Endothelial cell of umbilical vein (primary cell): ENCODE results near the gene TSPAN8. TPM values are rescaled to one million over a fixed set of nuclear protein-coding genes. Genes with fewer than 3 reads are reported as not detected.

ENCODE experiments used
- BruUV-seq: library from RNA; stranded (reverse); fragments of 400-500 nt; replicated peaks from 2 replicates; lab custom pipeline; 2021; lab: Mats Ljungman, UMichigan
- CTCF ChIA-PET: fragments of 300-600, 350-600 bp; sonication (Branson Sonifier 250); formaldehyde crosslinking; loops from one replicate; lab custom pipeline; 2021; ENCODE audit warnings: antibody characterized with exemption, inconsistent platforms; lab: Charles Lee
- POLR2A ChIA-PET: fragments of 300-600, 350-600 bp; sonication (Branson Sonifier 250); formaldehyde crosslinking; loops from one replicate; lab custom pipeline; 2021; ENCODE audit warnings: antibody characterized with exemption, inconsistent platforms; lab: Charles Lee
- DNase-seq: peaks from one replicate; pipeline ENCODE4 v3.0.0-alpha.2; 2011; ENCODE audit warnings: low read depth, low spot score
- FAIRE-seq: peaks from 2 replicates; lab custom pipeline; 2011; peaks lifted over from hg19 to GRCh38; lab: Jason Lieb, UNC
- H2AFZ ChIP-seq: 2 replicates; pipeline ENCODE4 v1.6.0; 2012; ENCODE audit warnings: low read depth, low read length, control low read depth, inconsistent platforms
- H3K27ac ChIP-seq: 2 replicates; pipeline ENCODE4 v1.5.1; 2011; ENCODE audit warnings: low read depth, mild to moderate bottlenecking, control low read depth, low read length, moderate library complexity; ENCODE audit not compliant: insufficient read depth
- H3K27me3 ChIP-seq, 2 experiments: 2 replicates each; pipeline versions ENCODE4 v1.6.0 to v1.6.1; 2011; ENCODE audit warnings: low read length in 2 of 2, mixed read lengths in 1 of 2; ENCODE audit not compliant: control insufficient read depth in 2 of 2, insufficient read depth in 2 of 2
- H3K36me3 ChIP-seq, 2 experiments: 2 replicates in 1 of 2; 3 replicates in 1 of 2; pipeline ENCODE4 v1.5.1; 2011; ENCODE audit warnings: low read length in 2 of 2, mild to moderate bottlenecking in 1 of 2, moderate library complexity in 1 of 2; ENCODE audit not compliant: control insufficient read depth in 2 of 2, insufficient read depth in 2 of 2; ENCODE audit errors: extremely low read depth in 1 of 2
- H3K4me1 ChIP-seq: 3 replicates; pipeline ENCODE4 v1.5.1; 2011; ENCODE audit warnings: mild to moderate bottlenecking, low read length; ENCODE audit not compliant: control insufficient read depth, insufficient read depth; ENCODE audit errors: extremely low read depth
- H3K4me2 ChIP-seq: 2 replicates; pipeline ENCODE4 v1.6.1; 2011; ENCODE audit warnings: low read length, control low read depth, mixed read lengths; ENCODE audit not compliant: insufficient read depth
- H3K4me3 ChIP-seq, 3 experiments: fragments of 200-600 bp in 1 of 3; sonication (generic), shearing (Covaris generic) in 1 of 3; replicated peaks in 1 of 3; 2 replicates each; pipeline ENCODE4 v1.5.1; 2011 to 2016; ENCODE audit warnings: control low read depth in 3 of 3, low read length in 3 of 3, mild to moderate bottlenecking in 2 of 3, inconsistent platforms in 1 of 3, low read depth in 1 of 3, moderate library complexity in 1 of 3; ENCODE audit not compliant: insufficient read depth in 1 of 3
- H3K79me2 ChIP-seq: 2 replicates; pipeline ENCODE4 v1.6.0; 2012; ENCODE audit warnings: low read length, inconsistent platforms; ENCODE audit not compliant: control insufficient read depth, insufficient read depth
- H3K9ac ChIP-seq: replicated peaks from 2 replicates; pipeline ENCODE3; 2011; ENCODE audit warnings: low read length, control low read depth; ENCODE audit not compliant: insufficient read depth; ENCODE audit errors: extremely low read depth
- H3K9me1 ChIP-seq: replicated peaks from 3 replicates; pipeline ENCODE4 v1.6.0; 2011; ENCODE audit warnings: mild to moderate bottlenecking, low read length; ENCODE audit not compliant: control insufficient read depth, insufficient read depth; ENCODE audit errors: extremely low read depth
- H3K9me3 ChIP-seq: replicated peaks from 2 replicates; pipeline ENCODE4 v1.5.1; 2012; ENCODE audit warnings: low read length, inconsistent platforms; ENCODE audit not compliant: control insufficient read depth, insufficient read depth
- H4K20me1 ChIP-seq: replicated peaks from 2 replicates; pipeline ENCODE3; 2011; ENCODE audit warnings: mild to moderate bottlenecking, low read length; ENCODE audit not compliant: control insufficient read depth, insufficient read depth; ENCODE audit errors: extremely low read depth
- CTCF ChIP-seq, 2 donors: IDR thresholded peaks; 1 replicate in 1 of 2; 2 replicates in 1 of 2; pipeline ENCODE4 v1.5.1; 2011; ENCODE audit warnings: low read length in 2 of 2, mild to moderate bottlenecking in 2 of 2, moderate library complexity in 2 of 2, control low read depth in 1 of 2, inconsistent platforms in 1 of 2, low read depth in 1 of 2; ENCODE audit not compliant: insufficient read depth in 1 of 2; ENCODE audit errors: extremely low read depth in 1 of 2
- EZH2 ChIP-seq: IDR thresholded peaks from 2 replicates; pipeline ENCODE4 v1.6.1; 2012; ENCODE audit warnings: borderline replicate concordance, low read depth, mild to moderate bottlenecking, moderate library complexity, low read length, inconsistent platforms; ENCODE audit not compliant: severe bottlenecking
- FOS ChIP-seq: IDR thresholded peaks from 2 replicates; pipeline ENCODE4 v1.6.1; 2011; ENCODE audit warnings: mild to moderate bottlenecking, low read length, moderate library complexity, borderline replicate concordance; ENCODE audit not compliant: insufficient read depth
- GATA2 ChIP-seq: IDR thresholded peaks from 2 replicates; pipeline ENCODE4 v1.7.0; 2011; ENCODE audit warnings: low read depth, mild to moderate bottlenecking, moderate library complexity, mixed read lengths, low read length; ENCODE audit not compliant: insufficient read length, insufficient read depth
- JUN ChIP-seq: IDR thresholded peaks from 2 replicates; pipeline ENCODE4 v1.6.1; 2011; ENCODE audit warnings: borderline replicate concordance, low read depth; ENCODE audit not compliant: insufficient read length, insufficient read depth
- MAX ChIP-seq: IDR thresholded peaks from 2 replicates; pipeline ENCODE4 v1.6.1; 2011; ENCODE audit not compliant: insufficient read depth, insufficient read length
- MYC ChIP-seq: IDR thresholded peaks from one replicate; pipeline ENCODE4 v1.6.1; 2011; ENCODE audit warnings: mild to moderate bottlenecking, low read depth, low read length
- POLR2A ChIP-seq: IDR thresholded peaks from 2 replicates; pipeline ENCODE4 v1.6.1; 2012; ENCODE audit warnings: low read depth, mild to moderate bottlenecking, control low read depth, low read length
- POLR2AphosphoS5 ChIP-seq: IDR thresholded peaks from 2 replicates; pipeline ENCODE4 v1.6.1; 2012; ENCODE audit warnings: low read depth, mild to moderate bottlenecking, control low read depth, low read length, moderate library complexity; ENCODE audit not compliant: insufficient read depth
- dilution Hi-C: fragments of 300-500 bp; cut with MboI; formaldehyde crosslinking; loops from one replicate; pipeline ENCODE4 v1.15.0; 2019; ENCODE audit warnings: low sequenced_read_pairs; ENCODE audit not compliant: extremely low pct_ligation_motif_present
- intact Hi-C: fragments of 100-400 bp; cut with micrococcal nuclease; formaldehyde crosslinking; loops from one replicate; pipeline ENCODE4 v1.10.0; 2022
- polyA plus RNA-seq, 4 experiments: library from polyadenylated mRNA; depleted of rRNA in 3 of 4; stranded (reverse) in 3 of 4; unstranded in 1 of 4; fragments of >200 nt; gene quantifications; 2 replicates each; pipeline versions ENCODE4 v1.2.1 to v1.2.3, GENCODE V29; 2011 to 2012; ENCODE audit warnings: missing spikeins in 1 of 4
- total RNA-seq: library from RNA; stranded (reverse); gene quantifications from 2 replicates; pipeline ENCODE4 v1.2.3, GENCODE V29; 2021

TSPAN8 gene
- total and polyA plus RNA-seq, 2 donors (not counting 3 experiments of a cell fraction or from before 2014, with no cell fraction given) = 1.2 to 1.6 TPM

- Histone ChIP-seq H3K9ac (no peak overlapping the region), H3K79me2 (no peaks in the 10 kb centered on the region), H3K4me3 (no peak overlapping the region), H3K27ac (no peak overlapping the region), H2AFZ (no peak overlapping the region), H3K9me3 (no peaks in the 10 kb centered on the region), H4K20me1 (no peaks in the 10 kb centered on the region), H3K4me1 (peaks cover 5% of the 10 kb centered on the region), H3K9me1 (no peaks in the 10 kb centered on the region), H3K27me3 (no peaks in the 10 kb centered on the region), H3K36me3 (no peaks in the 10 kb centered on the region), H3K4me2 (no peak overlapping the region)
- intact Hi-C loops = no loop called here
- dilution Hi-C loops = no loop called here
- DNase-seq = no peak
- ChIA-PET POLR2A (no interaction called here), CTCF (no interaction called here)
- no TSS peak for BruUV-seq
- TF ChIP-seq FOS (no peak), GATA2 (no peak), EZH2 (no peak), MYC (no peak), JUN (no peak), POLR2AphosphoS5 (no peak), POLR2A (no peak), MAX (no peak), CTCF (IDR thresholded peaks at IDR 0.05; ENCODE audit: extremely low read depth in 1 of 2, insufficient read depth in 1 of 2, low read depth in 1 of 2, low read length in 2 of 2) (no peak)
- FAIRE-seq = no peak
Measured at GRCh38 chr12:71164166-71164565, 6.4 kb upstream of the TSPAN8 start.
